Choroid plexus epithelial cell (primary cell): ENCODE results near the gene WBP1L.

ENCODE experiments used
- DNase-seq: peaks from one replicate; pipeline ENCODE4 v3.0.0-alpha.2; 2010; ENCODE audit warnings: low read depth
- H3K4me3 ChIP-seq: 2 replicates; pipeline ENCODE4 v1.5.1; 2011; ENCODE audit warnings: low read depth, mild to moderate bottlenecking, control low read depth, low read length, moderate library complexity
- TF ChIP-seq, protein P1 (sequence below): conservative IDR thresholded peaks from 2 replicates; pipeline ENCODE4 v1.5.1; 2011; ENCODE audit warnings: low read depth, mild to moderate bottlenecking, control low read depth, inconsistent platforms, low read length, moderate library complexity

Gene WBP1L

DNA sequence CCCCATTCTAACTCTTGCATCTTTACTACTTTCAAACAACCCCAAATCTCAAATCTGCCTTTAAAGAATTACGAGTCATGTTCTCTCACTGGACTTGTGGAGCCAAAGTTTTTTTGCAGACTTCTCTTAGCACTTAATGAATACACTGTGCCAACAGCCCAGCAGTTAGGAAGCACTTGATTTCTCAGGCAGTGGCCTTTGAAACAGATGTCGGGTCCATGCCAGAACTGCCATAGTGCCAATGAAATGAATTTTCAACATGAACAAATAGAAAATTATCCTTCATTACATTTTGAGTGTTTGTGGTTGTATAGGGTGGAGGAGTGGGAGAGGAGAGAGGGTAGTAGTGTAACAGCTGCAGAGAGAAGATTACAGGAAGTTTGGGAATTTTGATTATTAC lies 116.2 kb downstream of the WBP1L start:
- TF ChIP-seq, protein P1, sequence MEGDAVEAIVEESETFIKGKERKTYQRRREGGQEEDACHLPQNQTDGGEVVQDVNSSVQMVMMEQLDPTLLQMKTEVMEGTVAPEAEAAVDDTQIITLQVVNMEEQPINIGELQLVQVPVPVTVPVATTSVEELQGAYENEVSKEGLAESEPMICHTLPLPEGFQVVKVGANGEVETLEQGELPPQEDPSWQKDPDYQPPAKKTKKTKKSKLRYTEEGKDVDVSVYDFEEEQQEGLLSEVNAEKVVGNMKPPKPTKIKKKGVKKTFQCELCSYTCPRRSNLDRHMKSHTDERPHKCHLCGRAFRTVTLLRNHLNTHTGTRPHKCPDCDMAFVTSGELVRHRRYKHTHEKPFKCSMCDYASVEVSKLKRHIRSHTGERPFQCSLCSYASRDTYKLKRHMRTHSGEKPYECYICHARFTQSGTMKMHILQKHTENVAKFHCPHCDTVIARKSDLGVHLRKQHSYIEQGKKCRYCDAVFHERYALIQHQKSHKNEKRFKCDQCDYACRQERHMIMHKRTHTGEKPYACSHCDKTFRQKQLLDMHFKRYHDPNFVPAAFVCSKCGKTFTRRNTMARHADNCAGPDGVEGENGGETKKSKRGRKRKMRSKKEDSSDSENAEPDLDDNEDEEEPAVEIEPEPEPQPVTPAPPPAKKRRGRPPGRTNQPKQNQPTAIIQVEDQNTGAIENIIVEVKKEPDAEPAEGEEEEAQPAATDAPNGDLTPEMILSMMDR = no peak
- no peak overlapping the region for H3K4me3 ChIP-seq
- DNase-seq = no peak

DNA sequence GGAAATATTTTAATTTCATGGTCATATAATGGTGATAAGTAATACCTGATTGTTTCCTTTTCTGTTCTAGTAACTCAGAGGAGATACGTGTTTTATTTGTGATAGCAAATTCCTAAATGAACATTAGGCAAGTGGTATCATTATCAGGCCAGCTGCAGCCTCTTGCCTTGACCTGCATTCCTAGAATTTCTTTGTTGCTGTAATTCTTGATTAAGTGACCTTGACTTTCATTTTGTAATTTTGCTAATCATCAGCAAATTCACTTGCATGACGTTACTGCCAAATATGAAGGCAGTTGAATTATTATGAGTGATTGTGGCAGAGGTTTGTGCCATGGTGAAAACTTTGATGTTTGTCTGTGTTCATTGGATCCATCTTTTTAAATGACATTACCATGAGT lies 119.9 kb downstream of the WBP1L start:
- TF ChIP-seq, protein P1 = no peak
- no peak overlapping the region for H3K4me3 ChIP-seq
- DNase-seq = peak; percentile 23

DNA sequence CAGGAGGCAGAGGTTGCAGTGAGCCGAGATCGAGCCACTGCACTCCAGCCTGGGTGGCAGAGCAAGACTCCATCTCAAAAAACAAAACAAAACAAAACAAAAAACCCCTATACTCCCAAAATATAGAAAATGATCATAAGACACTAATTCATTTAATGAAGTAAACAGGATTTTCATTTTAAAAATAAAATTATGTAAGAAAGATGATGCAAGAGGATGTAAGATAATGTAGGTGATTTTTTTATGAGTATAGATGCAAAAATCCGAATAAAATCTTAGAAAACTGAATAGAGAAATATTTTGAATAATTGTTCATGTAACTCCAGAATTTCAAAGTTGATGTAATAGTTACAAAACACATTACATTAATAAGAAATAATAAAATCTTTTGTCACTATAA lies 121.9 kb downstream of the WBP1L start:
- H3K4me3 ChIP-seq = no peak overlapping the region
- TF ChIP-seq, protein P1 = no peak
- DNase-seq = no peak
